ENCODE results near the gene NRN1.
"Not testable (repeated sequence)": the region's sequence is repeated elsewhere in the genome, so short reads cannot be mapped to it uniquely, and the experiment has no call there.

The NRN1 gene

GRCh38 chr6:5979650-5980420 lies 26.9 kb downstream of the NRN1 start:
- no peak for DNase-seq

GRCh38 chr6:5976811-5977210 lies 29.9 kb downstream of the NRN1 start:
- no peak for DNase-seq

- DNase-seq: no peak
These were observed 37.6 kb downstream of the NRN1 start for GRCh38 chr6:5968817-5969734.

GRCh38 chr6:5968036-5968435 lies 38.7 kb downstream of the NRN1 start:
- not testable (repeated sequence) for DNase-seq

- DNase-seq: no peak
These were observed 39.1 kb downstream of the NRN1 start for GRCh38 chr6:5967594-5967993.

GRCh38 chr6:5962794-5963193 lies 43.9 kb downstream of the NRN1 start:
- DNase-seq: no peak

GRCh38 chr6:5961836-5962235 lies 44.9 kb downstream of the NRN1 start:
- no peak for DNase-seq

GRCh38 chr6:5960456-5960855 lies 46.3 kb downstream of the NRN1 start:
- DNase-seq: no peak

GRCh38 chr6:5958921-5959320 lies 47.8 kb downstream of the NRN1 start:
- DNase-seq: no peak

GRCh38 chr6:5956939-5957338 lies 49.8 kb downstream of the NRN1 start:
- no peak for DNase-seq

- no peak for DNase-seq
These were observed 56.4 kb downstream of the NRN1 start for GRCh38 chr6:5950361-5950785.

All from cortex of kidney (tissue), 1 donor.